Activated T-helper 1 cell treated with anti-CD3 and anti-CD28 coated beads, Interleukin-2, amount 50 U/mL, for 16 hours (primary cell): ENCODE results near the gene PPT2.
"Not testable (repeated sequence)": the region's sequence is repeated elsewhere in the genome, so short reads cannot be mapped to it uniquely, and the experiment has no call there.

Experiments
- DNase-seq, 2 donors: peaks; one replicate each; pipeline ENCODE4 v3.0.0-alpha.2; 2020; ENCODE audit warnings: low read depth in 1 of 2, low spot score in 1 of 2

The PPT2 gene

GRCh38 chr6:32203426-32204267 lies 49.7 kb downstream of the PPT2 start:
- DNase-seq, result no peak

GRCh38 chr6:32204268-32204715 lies 50.4 kb downstream of the PPT2 start:
- no peak for DNase-seq

- DNase-seq, result no peak
These were observed 55.1 kb downstream of the PPT2 start for GRCh38 chr6:32208996-32209395.

- no peak for DNase-seq
These were observed 56.3 kb downstream of the PPT2 start for GRCh38 chr6:32210191-32210601.

- DNase-seq, result not testable (repeated sequence)
These were observed 57.5 kb downstream of the PPT2 start for GRCh38 chr6:32211432-32211831.

GRCh38 chr6:32212076-32212760 lies 58.3 kb downstream of the PPT2 start:
- DNase-seq, result no peak
